Measurements from ENCODE around the gene KRTAP10-8. TPM values are rescaled to one million over a fixed set of nuclear protein-coding genes. Genes with fewer than 3 reads are reported as not detected.
"Not testable (repeated sequence)": the region's sequence is repeated elsewhere in the genome, so short reads cannot be mapped to it uniquely, and the experiment has no call there.

The KRTAP10-8 gene
- total and polyA plus RNA-seq, 4 donors, result not detected

GRCh38 chr21:44653656-44654575, 42.0 kb downstream of the KRTAP10-8 start:
- Histone ChIP-seq H3K9me3 (ENCODE audit: control insufficient read depth, low read length) (peaks cover under 1% of the 10 kb centered on the region), H3K4me1 (ENCODE audit: control insufficient read depth in 1 of 2, insufficient read depth in 2 of 2, low read length in 2 of 2) (no peaks in the 10 kb centered on the region), H3K27me3 (ENCODE audit: control insufficient read depth in 1 of 2, insufficient read depth in 2 of 2, low read length in 1 of 2) (no peaks in the 10 kb centered on the region), H3K4me3 (ENCODE audit: low read length in 2 of 2) (no peak overlapping the region), H3K27ac (ENCODE audit: low read depth in 1 of 2, low read length in 2 of 2) (no peak overlapping the region), H3K36me3 (ENCODE audit: control insufficient read depth in 1 of 2, insufficient read depth in 2 of 2, low read length in 1 of 2) (no peaks in the 10 kb centered on the region)
- intact Hi-C loops (cut with DNase I), result no loop called here
- ATAC-seq (ENCODE audit: low FRiP score) (no peak), DNase-seq (no peak)
- 86 to 90% methylated on average over 17 of the region's 17 CpGs for WGBS, 2 donors

- no peaks in the 10 kb centered on the region for H3K27me3 ChIP-seq (ENCODE audit: control insufficient read depth in 1 of 2, insufficient read depth in 2 of 2, low read length in 1 of 2)
- H3K27ac ChIP-seq (ENCODE audit: low read depth in 1 of 2, low read length in 2 of 2), result no peak within 1 kb of the TSS
- H3K4me3 ChIP-seq (ENCODE audit: low read length in 2 of 2), result no peak within 1 kb of the TSS
- ATAC-seq (ENCODE audit: low FRiP score) (no peak), DNase-seq (no peak)
- WGBS, 2 donors, result 64 to 77% methylated on average over 9 of the region's 9 CpGs
- H3K4me1 ChIP-seq (ENCODE audit: control insufficient read depth in 1 of 2, insufficient read depth in 2 of 2, low read length in 2 of 2), result no peaks in the 10 kb centered on the region
- peaks cover 2% of the 10 kb centered on the region for H3K9me3 ChIP-seq (ENCODE audit: control insufficient read depth, low read length)
- intact Hi-C loops (cut with DNase I), result no loop called here
- H3K36me3 ChIP-seq (ENCODE audit: control insufficient read depth in 1 of 2, insufficient read depth in 2 of 2, low read length in 1 of 2), result no peaks in the 10 kb centered on the region
Measured at GRCh38 chr21:44654576-44655175, 42.8 kb downstream of the KRTAP10-8 start, which contains the start of gene KRTAP12-4. Gene KRTAP12-4, minus strand, starts transcription at chr21:44654659. Its CDS starts 45 bp downstream, at chr21:44654614.

- no peaks in the 10 kb centered on the region for H3K4me1 ChIP-seq (ENCODE audit: control insufficient read depth in 1 of 2, insufficient read depth in 2 of 2, low read length in 2 of 2)
- H3K4me3 ChIP-seq (ENCODE audit: low read length in 2 of 2), result no peak overlapping the region
- no peaks in the 10 kb centered on the region for H3K27me3 ChIP-seq (ENCODE audit: control insufficient read depth in 1 of 2, insufficient read depth in 2 of 2, low read length in 1 of 2)
- H3K36me3 ChIP-seq (ENCODE audit: control insufficient read depth in 1 of 2, insufficient read depth in 2 of 2, low read length in 1 of 2), result no peaks in the 10 kb centered on the region
- no peak overlapping the region for H3K27ac ChIP-seq (ENCODE audit: low read depth in 1 of 2, low read length in 2 of 2)
- intact Hi-C loops (cut with DNase I), result no loop called here
- ATAC-seq (ENCODE audit: low FRiP score), result no peak
- peaks cover 2% of the 10 kb centered on the region for H3K9me3 ChIP-seq (ENCODE audit: control insufficient read depth, low read length)
- 66 to 83% methylated on average over 1 of the region's 1 CpG for WGBS, 2 donors
- DNase-seq, result no peak
Measured at GRCh38 chr21:44656868-44657267, 45.0 kb downstream of the KRTAP10-8 start.

GRCh38 chr21:44657635-44658540, 46.0 kb downstream of the KRTAP10-8 start, which contains the start of gene KRTAP12-3:
Gene KRTAP12-3, plus strand, starts transcription at chr21:44657932. Its CDS starts 48 bp downstream, at chr21:44657980.
- WGBS, 2 donors, result 74 to 81% methylated on average over 26 of the region's 26 CpGs
- Histone ChIP-seq H3K4me3 (ENCODE audit: low read length in 2 of 2) (no peak within 1 kb of the TSS), H3K9me3 (ENCODE audit: control insufficient read depth, low read length) (peaks cover 2% of the 10 kb centered on the region), H3K4me1 (ENCODE audit: control insufficient read depth in 1 of 2, insufficient read depth in 2 of 2, low read length in 2 of 2) (no peaks in the 10 kb centered on the region), H3K36me3 (ENCODE audit: control insufficient read depth in 1 of 2, insufficient read depth in 2 of 2, low read length in 1 of 2) (no peaks in the 10 kb centered on the region), H3K27me3 (ENCODE audit: control insufficient read depth in 1 of 2, insufficient read depth in 2 of 2, low read length in 1 of 2) (no peaks in the 10 kb centered on the region), H3K27ac (ENCODE audit: low read depth in 1 of 2, low read length in 2 of 2) (no peak within 1 kb of the TSS)
- intact Hi-C loops (cut with DNase I), result no loop called here
- DNase-seq (peak in 1 of 2 donors; percentile 4), ATAC-seq (ENCODE audit: low FRiP score) (no peak)

- no peak for ATAC-seq (ENCODE audit: low FRiP score)
- WGBS, 2 donors, result 77 to 81% methylated on average over 5 of the region's 5 CpGs
- no peak overlapping the region for H3K27ac ChIP-seq (ENCODE audit: low read depth in 1 of 2, low read length in 2 of 2)
- H3K9me3 ChIP-seq (ENCODE audit: control insufficient read depth, low read length), result peaks cover 2% of the 10 kb centered on the region
- H3K4me3 ChIP-seq (ENCODE audit: low read length in 2 of 2), result no peak overlapping the region
- no peaks in the 10 kb centered on the region for H3K4me1 ChIP-seq (ENCODE audit: control insufficient read depth in 1 of 2, insufficient read depth in 2 of 2, low read length in 2 of 2)
- no peaks in the 10 kb centered on the region for H3K36me3 ChIP-seq (ENCODE audit: control insufficient read depth in 1 of 2, insufficient read depth in 2 of 2, low read length in 1 of 2)
- no peaks in the 10 kb centered on the region for H3K27me3 ChIP-seq (ENCODE audit: control insufficient read depth in 1 of 2, insufficient read depth in 2 of 2, low read length in 1 of 2)
- intact Hi-C loops (cut with DNase I), result no loop called here
- DNase-seq, result peak in 1 of 2 donors; percentile 3
Measured at GRCh38 chr21:44658541-44658910, 46.6 kb downstream of the KRTAP10-8 start.

- H3K27ac ChIP-seq (ENCODE audit: low read depth in 1 of 2, low read length in 2 of 2), result no peak overlapping the region
- no peaks in the 10 kb centered on the region for H3K36me3 ChIP-seq (ENCODE audit: control insufficient read depth in 1 of 2, insufficient read depth in 2 of 2, low read length in 1 of 2)
- peaks cover 2% of the 10 kb centered on the region for H3K9me3 ChIP-seq (ENCODE audit: control insufficient read depth, low read length)
- DNase-seq (peak in 1 of 2 donors; percentile 7), ATAC-seq (ENCODE audit: low FRiP score) (no peak)
- no peak overlapping the region for H3K4me3 ChIP-seq (ENCODE audit: low read length in 2 of 2)
- WGBS, 2 donors, result 62 to 68% methylated on average over 11 of the region's 11 CpGs
- no peaks in the 10 kb centered on the region for H3K27me3 ChIP-seq (ENCODE audit: control insufficient read depth in 1 of 2, insufficient read depth in 2 of 2, low read length in 1 of 2)
- H3K4me1 ChIP-seq (ENCODE audit: control insufficient read depth in 1 of 2, insufficient read depth in 2 of 2, low read length in 2 of 2), result no peaks in the 10 kb centered on the region
- intact Hi-C loops (cut with DNase I), result no loop called here
Measured at GRCh38 chr21:44658913-44659595, 47.2 kb downstream of the KRTAP10-8 start.

- not testable (repeated sequence) for DNase-seq
- WGBS, 2 donors, result 59 to 67% methylated on average over 7 of the region's 7 CpGs
Measured at GRCh38 chr21:44661567-44661966, 49.7 kb downstream of the KRTAP10-8 start.

More at GRCh38 chr21:44661567-44661966, 49.7 kb downstream of the KRTAP10-8 start:
- H3K36me3 ChIP-seq (ENCODE audit: control insufficient read depth in 1 of 2, insufficient read depth in 2 of 2, low read length in 1 of 2); H3K27me3 ChIP-seq (ENCODE audit: control insufficient read depth in 1 of 2, insufficient read depth in 2 of 2, low read length in 1 of 2); H3K4me1 ChIP-seq (ENCODE audit: control insufficient read depth in 1 of 2, insufficient read depth in 2 of 2, low read length in 2 of 2); intact Hi-C loops (cut with DNase I); H3K27ac ChIP-seq (ENCODE audit: low read depth in 1 of 2, low read length in 2 of 2); H3K9me3 ChIP-seq (ENCODE audit: control insufficient read depth, low read length); ATAC-seq (ENCODE audit: low FRiP score); H3K4me3 ChIP-seq (ENCODE audit: low read length in 2 of 2): not testable (repeated sequence)
